Measurements from ENCODE around the gene DDX39A. TPM values are rescaled to one million over a fixed set of nuclear protein-coding genes. Genes with fewer than 3 reads are reported as not detected.

DDX39A gene
- total and polyA plus RNA-seq, 2 donors (not counting 1 experiment from before 2014, with no cell fraction given): 178 to 393 TPM

GRCh38 chr19:14377883-14378328 lies 41.2 kb downstream of the DDX39A start:
- no peak overlapping the region for H2AFZ ChIP-seq (ENCODE audit: insufficient read depth, low read depth, low read length, poor library complexity, severe bottlenecking)
- no peaks in the 10 kb centered on the region for H4K20me1 ChIP-seq (ENCODE audit: control insufficient read depth, insufficient read depth, low read length, poor library complexity, severe bottlenecking)
- Mint-ChIP-seq H3K9me3 (ENCODE audit: insufficient read depth) (no peaks in the 10 kb centered on the region), H3K4me3 (peak overlapping the region; percentile 86), H3K4me1 (peaks cover 57% of the 10 kb centered on the region), H3K27me3 (no peaks in the 10 kb centered on the region), H3K27ac (peak overlapping the region; percentile 97)
- TF ChIP-seq EZH2 (IDR thresholded peaks at IDR 0.05; ENCODE audit: borderline replicate concordance, insufficient read depth, low read depth, low read length, poor library complexity, severe bottlenecking) (no peak), CTCF (IDR thresholded peaks at IDR 0.05) (no peak)
- no peaks in the 10 kb centered on the region for H3K9me3 ChIP-seq (ENCODE audit: control extremely low read depth in 1 of 3, control insufficient read depth in 2 of 3, insufficient read depth in 1 of 3, low read length in 2 of 3)
- peaks cover 45% of the 10 kb centered on the region for H3K79me2 ChIP-seq (ENCODE audit: control insufficient read depth, insufficient read depth, low read length)
- H3K9ac ChIP-seq (ENCODE audit: low read length): peak overlapping the region; percentile 51
- H3K4me2 ChIP-seq (replicated peaks; ENCODE audit: low read depth, low read length, poor library complexity, severe bottlenecking): peak overlapping the region; percentile 69
- H3K27me3 ChIP-seq (replicated peaks in 1 of 4; ENCODE audit: control extremely low read depth in 1 of 4, control insufficient read depth in 3 of 4, insufficient read depth in 4 of 4, low read length in 3 of 4): no peaks in the 10 kb centered on the region
- no peaks in the 10 kb centered on the region for H3K36me3 ChIP-seq (replicated peaks in 1 of 2; ENCODE audit: control extremely low read depth in 1 of 2, control insufficient read depth in 1 of 2, extremely low read depth in 1 of 2, insufficient read depth in 2 of 2, low read length in 1 of 2)
- peaks cover 63 to 92% of the 10 kb centered on the region in 2 donors for H3K4me1 ChIP-seq (ENCODE audit: control insufficient read depth in 2 of 2, insufficient read depth in 2 of 2, low read length in 2 of 2)
- ChIA-PET POLR2A (interaction anchor here (0.6 to 7.0 kb wide), 6 partner anchors 8 to 372 kb away, joined by 3 to 61 read pairs (median 5); partner anchors contain the start of gene RFX1), CTCF (interaction anchor here (0.8 to 1.1 kb wide), 3 partner anchors 13 to 16 kb away, joined by 3 to 4 read pairs (median 3); no protein-coding TSS in a partner anchor)
- H3K4me3 ChIP-seq (ENCODE audit: control extremely low read depth in 1 of 5, extremely low read depth in 1 of 5, insufficient read depth in 1 of 5, low read depth in 2 of 5, low read length in 4 of 5): peak overlapping the region in 4 of 5 experiments; percentile 21 to 58 (median 37)
- ATAC-seq (ENCODE audit: low read depth): no peak
- H3K27ac ChIP-seq (ENCODE audit: low read length in 2 of 2): peak overlapping the region; percentile 67 to 73
- intact Hi-C loops (cut with micrococcal nuclease): no loop called here
- WGBS (ENCODE audit: insufficient coverage): 62% methylated on average over 7 of the region's 13 CpGs
- DNase-seq: peak; percentile 66

- Histone ChIP-seq H3K4me2 (replicated peaks; ENCODE audit: low read depth, low read length, poor library complexity, severe bottlenecking) (peak overlapping the region; percentile 80), H4K20me1 (ENCODE audit: control insufficient read depth, insufficient read depth, low read length, poor library complexity, severe bottlenecking) (no peaks in the 10 kb centered on the region), H3K27me3 (replicated peaks in 1 of 4; ENCODE audit: control extremely low read depth in 1 of 4, control insufficient read depth in 3 of 4, insufficient read depth in 4 of 4, low read length in 3 of 4) (no peaks in the 10 kb centered on the region), H3K4me1 (ENCODE audit: control insufficient read depth in 2 of 2, insufficient read depth in 2 of 2, low read length in 2 of 2) (peaks cover 78 to 93% of the 10 kb centered on the region in 2 donors), H3K36me3 (replicated peaks in 1 of 2; ENCODE audit: control extremely low read depth in 1 of 2, control insufficient read depth in 1 of 2, extremely low read depth in 1 of 2, insufficient read depth in 2 of 2, low read length in 1 of 2) (no peaks in the 10 kb centered on the region), H2AFZ (ENCODE audit: insufficient read depth, low read depth, low read length, poor library complexity, severe bottlenecking) (peak overlapping the region; percentile 2), H3K4me3 (ENCODE audit: control extremely low read depth in 1 of 5, extremely low read depth in 1 of 5, insufficient read depth in 1 of 5, low read depth in 2 of 5, low read length in 4 of 5) (peak overlapping the region in 3 of 5 experiments; percentile 5 to 19 (median 6)), H3K27ac (ENCODE audit: low read length in 2 of 2) (peak overlapping the region; percentile 100), H3K79me2 (ENCODE audit: control insufficient read depth, insufficient read depth, low read length) (peaks cover 27% of the 10 kb centered on the region), H3K9me3 (ENCODE audit: control extremely low read depth in 1 of 3, control insufficient read depth in 2 of 3, insufficient read depth in 1 of 3, low read length in 2 of 3) (no peaks in the 10 kb centered on the region), H3K9ac (ENCODE audit: low read length) (peak overlapping the region; percentile 66)
- H3K4me3 Mint-ChIP-seq: peak overlapping the region; percentile 75
- H3K4me1 Mint-ChIP-seq: peaks cover 60% of the 10 kb centered on the region
- peak overlapping the region; percentile 99 for H3K27ac Mint-ChIP-seq
- H3K9me3 Mint-ChIP-seq (ENCODE audit: insufficient read depth): no peaks in the 10 kb centered on the region
- intact Hi-C loops (cut with micrococcal nuclease): loop anchor here (1.0 kb wide), 1 partner anchor 9 kb away; no protein-coding TSS in a partner anchor
- TF ChIP-seq EZH2 (IDR thresholded peaks at IDR 0.05; ENCODE audit: borderline replicate concordance, insufficient read depth, low read depth, low read length, poor library complexity, severe bottlenecking) (no peak), CTCF (IDR thresholded peaks at IDR 0.05) (no peak)
- DNase-seq: no peak
- WGBS (ENCODE audit: insufficient coverage): 36% methylated on average over 16 of the region's 17 CpGs
- peak; percentile 6 for ATAC-seq (ENCODE audit: low read depth)
- POLR2A ChIA-PET: interaction anchor here (0.7 to 4.2 kb wide), 12 partner anchors 8 to 1697 kb away, joined by 3 to 16 read pairs (median 6); partner anchors contain the start of gene ASF1B
- no peaks in the 10 kb centered on the region for H3K27me3 Mint-ChIP-seq
- CTCF ChIA-PET: interaction anchor here (0.6 to 2.2 kb wide), 7 partner anchors 10 to 129 kb away, joined by 3 to 13 read pairs (median 6); no protein-coding TSS in a partner anchor
Measured at GRCh38 chr19:14375582-14376291, 43.4 kb downstream of the DDX39A start.
